HCT116 (cell line): Measurements from ENCODE around the gene CNTNAP5. TPM values are rescaled to one million over a fixed set of nuclear protein-coding genes. Genes with fewer than 3 reads are reported as not detected.

Experiments used
- ATAC-seq: fragments of 200-7000 bp; cut with Tn5 transposase; 2 replicates; pipeline ENCODE4 v1.9.1; 2020; ENCODE audit warnings: mild to moderate bottlenecking, moderate library complexity
- BruUV-seq: library from RNA; stranded (reverse); fragments of 400-500 nt; replicated peaks from 2 replicates; lab custom pipeline; 2021; lab: Mats Ljungman, UMichigan
- CTCF ChIA-PET: fragments of 300-600 bp; sonication (Branson Sonifier 250); formaldehyde crosslinking; loops from one replicate; lab custom pipeline; 2021; ENCODE audit warnings: antibody characterized with exemption; lab: Charles Lee
- POLR2A ChIA-PET: fragments of 300-600, 350-600 bp; sonication (Branson Sonifier 250); formaldehyde crosslinking; loops from one replicate; lab custom pipeline; 2021; ENCODE audit warnings: antibody characterized with exemption; lab: Charles Lee
- RAD21 ChIA-PET, 2 experiments: fragments of 300-600 bp; sonication (Branson Sonifier 250); formaldehyde crosslinking; loops; one replicate each; lab custom pipeline; 2023; ENCODE audit warnings: low total read pairs in 2 of 2; ENCODE audit not compliant: uncharacterized antibody in 2 of 2, unreplicated experiment in 2 of 2, low non-redundant PET in 1 of 2; lab: Charles Lee
- DNase-seq: peaks from one replicate; pipeline ENCODE4 v3.0.0-alpha.2; 2010; ENCODE audit warnings: low read depth, low spot score
- H2AFZ ChIP-seq: fragments of 200-600 bp; shearing (Covaris generic), sonication (generic); 2 replicates; pipeline ENCODE4 v1.6.1; 2017; ENCODE audit warnings: low read depth, mixed run types, mixed read lengths, antibody characterized with exemption, low read length; ENCODE audit not compliant: poor library complexity, severe bottlenecking
- H3K27ac ChIP-seq: 2 replicates; pipeline ENCODE4 v1.5.1; 2012; ENCODE audit warnings: low read depth, low read length
- H3K27me3 ChIP-seq: fragments of 200-600 bp; sonication (generic); 2 replicates; pipeline ENCODE4 v1.6.1; 2016; ENCODE audit warnings: mixed run types, low read length, mixed read lengths; ENCODE audit not compliant: insufficient read depth
- H3K36me3 ChIP-seq, 2 experiments: fragments of 200-500 bp in 1 of 2; fragments of 200-600 bp in 1 of 2; sonication (Bioruptor generic) in 1 of 2; sonication (generic) in 1 of 2; 2 replicates each; pipeline versions ENCODE4 v1.5.1 to v1.6.1; 2014 to 2016; ENCODE audit warnings: low read length in 2 of 2, inconsistent platforms in 1 of 2, mixed read lengths in 1 of 2, mixed run types in 1 of 2; ENCODE audit not compliant: insufficient read depth in 2 of 2, control insufficient read depth in 1 of 2
- H3K4me1 ChIP-seq, 2 experiments: fragments of 200-600 bp in 1 of 2; sonication (generic) in 1 of 2; 2 replicates each; pipeline versions ENCODE4 v1.5.1 to v1.6.1; 2012 to 2017; ENCODE audit warnings: low read length in 2 of 2, inconsistent platforms in 1 of 2, mild to moderate bottlenecking in 1 of 2, mixed read lengths in 1 of 2, mixed run types in 1 of 2, moderate library complexity in 1 of 2; ENCODE audit not compliant: insufficient read depth in 2 of 2, control insufficient read depth in 1 of 2
- H3K4me2 ChIP-seq: fragments of 200-600 bp; sonication (generic); 2 replicates; pipeline ENCODE4 v1.6.1; 2017; ENCODE audit warnings: mixed run types, low read length, mixed read lengths
- H3K4me3 ChIP-seq, 2 experiments: fragments of 200-600 bp in 1 of 2; sonication (generic) in 1 of 2; replicated peaks in 1 of 2; 2 replicates each; pipeline ENCODE4 v1.5.1; 2011 to 2016; ENCODE audit warnings: low read length in 2 of 2, control low read depth in 1 of 2, low read depth in 1 of 2, mild to moderate bottlenecking in 1 of 2, mixed read lengths in 1 of 2, mixed run types in 1 of 2
- H3K79me2 ChIP-seq: fragments of 200-600 bp; sonication (generic); 2 replicates; pipeline ENCODE4 v1.6.1; 2017; ENCODE audit warnings: mild to moderate bottlenecking, mixed run types, low read length, moderate library complexity, mixed read lengths; ENCODE audit not compliant: insufficient read depth
- H3K9ac ChIP-seq: fragments of 200-600 bp; sonication (generic); 2 replicates; pipeline ENCODE4 v1.6.1; 2016; ENCODE audit warnings: low read length, mixed read lengths
- H3K9me2 ChIP-seq: fragments of 200-600 bp; sonication (generic), shearing (Covaris generic); 2 replicates; pipeline ENCODE4 v1.6.1; 2017; ENCODE audit warnings: mixed run types, mild to moderate bottlenecking, moderate library complexity; ENCODE audit not compliant: insufficient read depth
- H3K9me3 ChIP-seq, 2 experiments: fragments of 200-500 bp in 1 of 2; fragments of 200-600 bp in 1 of 2; sonication (Bioruptor generic) in 1 of 2; sonication (generic) in 1 of 2; 2 replicates each; pipeline ENCODE4 v1.6.1; 2014 to 2017; ENCODE audit warnings: low read length in 2 of 2, mixed read lengths in 2 of 2, inconsistent platforms in 1 of 2, low read depth in 1 of 2, mild to moderate bottlenecking in 1 of 2, mixed run types in 1 of 2, moderate library complexity in 1 of 2; ENCODE audit not compliant: control insufficient read depth in 1 of 2, insufficient read depth in 1 of 2
- H4K20me1 ChIP-seq: fragments of 200-600 bp; sonication (generic), shearing (Covaris generic); 2 replicates; pipeline ENCODE4 v1.6.1; 2017; ENCODE audit warnings: mixed run types, mild to moderate bottlenecking, moderate library complexity; ENCODE audit not compliant: insufficient read depth
- CBX3 ChIP-seq: IDR thresholded peaks from 2 replicates; pipeline ENCODE4 v1.6.1; 2012; ENCODE audit warnings: low read depth
- CEBPB ChIP-seq: IDR thresholded peaks from 2 replicates; pipeline ENCODE4 v1.6.1; 2012; ENCODE audit warnings: low read depth
- EGR1 ChIP-seq: IDR thresholded peaks from 2 replicates; pipeline ENCODE4 v1.6.1; 2012; ENCODE audit warnings: low read depth
- EZH2 ChIP-seq: fragments of 200-600 bp; sonication (generic); IDR thresholded peaks from 2 replicates; pipeline ENCODE4 v1.6.1; 2017; ENCODE audit warnings: antibody characterized with exemption, mixed run types
- FOSL1 ChIP-seq: IDR thresholded peaks from 2 replicates; pipeline ENCODE4 v1.6.1; 2012; ENCODE audit warnings: low read depth
- POLR2AphosphoS5 ChIP-seq: IDR thresholded peaks from 2 replicates; pipeline ENCODE4 v1.6.1; 2011; ENCODE audit warnings: mild to moderate bottlenecking, low read depth, low read length, moderate library complexity
- REST ChIP-seq: IDR thresholded peaks from 2 replicates; pipeline ENCODE4 v1.6.1; 2012; ENCODE audit warnings: low read depth
- SRF ChIP-seq: IDR thresholded peaks from 2 replicates; pipeline ENCODE4 v1.6.1; 2012; ENCODE audit warnings: low read depth
- ZNF274 ChIP-seq: fragments of 200-500 bp; sonication (Bioruptor generic); IDR thresholded peaks from 2 replicates; pipeline ENCODE4 v1.6.1; 2014; ENCODE audit warnings: mild to moderate bottlenecking, low read depth, low read length, inconsistent platforms
- intact Hi-C: fragments of 100-400 bp; cut with micrococcal nuclease; formaldehyde crosslinking; loops from 2 replicates; pipeline ENCODE4 v1.10.0; 2022
- total RNA-seq: library from RNA; stranded (reverse); gene quantifications from one replicate; pipeline ENCODE4 v1.2.1, GENCODE V29; 2021; ENCODE audit not compliant: unreplicated experiment
- TF ChIP-seq, protein P1 (sequence below): IDR thresholded peaks from 2 replicates; pipeline ENCODE4 v1.6.1; 2012
- TF ChIP-seq, protein P2 (sequence below): IDR thresholded peaks from 2 replicates; pipeline ENCODE4 v1.6.1; 2011; ENCODE audit warnings: mild to moderate bottlenecking, low read length, moderate library complexity; ENCODE audit not compliant: insufficient replicate concordance; ENCODE audit errors: extremely low read depth
- TF ChIP-seq, protein P3 (sequence below), 3 experiments: fragments of 200-600 bp in 1 of 3; sonication (generic) in 1 of 3; IDR thresholded peaks in 2 of 3; conservative IDR thresholded peaks in 1 of 3; 2 replicates each; pipeline ENCODE4 v1.5.1; 2012 to 2017; ENCODE audit warnings: low read depth in 2 of 3, low read length in 2 of 3, antibody characterized with exemption in 1 of 3, borderline replicate concordance in 1 of 3, control low read depth in 1 of 3, mild to moderate bottlenecking in 1 of 3, mixed read lengths in 1 of 3, mixed run types in 1 of 3, moderate library complexity in 1 of 3; ENCODE audit not compliant: insufficient read depth in 1 of 3

CNTNAP5 gene
- total RNA-seq, 1 experiment from 2014 or later: not detected

DNA sequence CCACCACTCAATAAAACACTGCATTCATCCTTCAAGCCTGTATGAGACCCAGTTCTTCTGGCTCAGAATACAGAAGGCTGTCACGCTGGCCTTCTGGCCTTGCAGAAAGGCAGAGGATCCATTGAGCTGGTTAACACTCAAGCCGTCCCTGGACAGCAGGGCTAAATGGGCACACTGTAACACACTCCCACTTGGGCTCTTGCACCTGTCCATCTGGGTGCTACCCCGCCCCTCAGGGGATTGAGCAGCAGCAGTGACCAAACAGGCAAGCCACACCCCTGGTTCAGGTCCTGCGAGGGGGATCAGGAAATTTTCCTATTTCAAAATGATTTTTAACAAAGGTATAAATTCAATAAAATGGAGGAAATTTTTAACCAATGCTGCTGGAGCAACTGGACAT lies 936.0 kb downstream of the CNTNAP5 start:
- ATAC-seq (no peak), DNase-seq (no peak)
- no peak overlapping the region for H3K27ac ChIP-seq
- H4K20me1 ChIP-seq: no peaks in the 10 kb centered on the region
- no peak overlapping the region for H3K4me3 ChIP-seq
- H2AFZ ChIP-seq: no peak overlapping the region
- no peaks in the 10 kb centered on the region for H3K79me2 ChIP-seq
- H3K4me1 ChIP-seq: no peaks in the 10 kb centered on the region
- ChIA-PET RAD21 (no interaction called here), CTCF (no interaction called here), POLR2A (no interaction called here)
- H3K4me2 ChIP-seq: no peak overlapping the region
- no peaks in the 10 kb centered on the region for H3K9me2 ChIP-seq
- no peaks in the 10 kb centered on the region for H3K36me3 ChIP-seq
- H3K9ac ChIP-seq: no peak overlapping the region
- no peaks in the 10 kb centered on the region for H3K27me3 ChIP-seq
- intact Hi-C loops: no loop called here
- BruUV-seq: no TSS peak
- H3K9me3 ChIP-seq: peaks cover 3 to 8% of the 10 kb centered on the region in 2 experiments; a peak in 2 of 4 replicates
- TF ChIP-seq, protein P1, sequence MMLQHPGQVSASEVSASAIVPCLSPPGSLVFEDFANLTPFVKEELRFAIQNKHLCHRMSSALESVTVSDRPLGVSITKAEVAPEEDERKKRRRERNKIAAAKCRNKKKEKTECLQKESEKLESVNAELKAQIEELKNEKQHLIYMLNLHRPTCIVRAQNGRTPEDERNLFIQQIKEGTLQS: no peak
- TF ChIP-seq, protein P2, sequence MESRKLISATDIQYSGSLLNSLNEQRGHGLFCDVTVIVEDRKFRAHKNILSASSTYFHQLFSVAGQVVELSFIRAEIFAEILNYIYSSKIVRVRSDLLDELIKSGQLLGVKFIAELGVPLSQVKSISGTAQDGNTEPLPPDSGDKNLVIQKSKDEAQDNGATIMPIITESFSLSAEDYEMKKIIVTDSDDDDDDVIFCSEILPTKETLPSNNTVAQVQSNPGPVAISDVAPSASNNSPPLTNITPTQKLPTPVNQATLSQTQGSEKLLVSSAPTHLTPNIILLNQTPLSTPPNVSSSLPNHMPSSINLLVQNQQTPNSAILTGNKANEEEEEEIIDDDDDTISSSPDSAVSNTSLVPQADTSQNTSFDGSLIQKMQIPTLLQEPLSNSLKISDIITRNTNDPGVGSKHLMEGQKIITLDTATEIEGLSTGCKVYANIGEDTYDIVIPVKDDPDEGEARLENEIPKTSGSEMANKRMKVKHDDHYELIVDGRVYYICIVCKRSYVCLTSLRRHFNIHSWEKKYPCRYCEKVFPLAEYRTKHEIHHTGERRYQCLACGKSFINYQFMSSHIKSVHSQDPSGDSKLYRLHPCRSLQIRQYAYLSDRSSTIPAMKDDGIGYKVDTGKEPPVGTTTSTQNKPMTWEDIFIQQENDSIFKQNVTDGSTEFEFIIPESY: no peak
- TF ChIP-seq POLR2AphosphoS5 (no peak), ZNF274 (no peak), CBX3 (no peak), EGR1 (no peak), SRF (no peak), REST (no peak), FOSL1 (no peak), EZH2 (no peak), CEBPB (no peak)
- TF ChIP-seq, protein P3, sequence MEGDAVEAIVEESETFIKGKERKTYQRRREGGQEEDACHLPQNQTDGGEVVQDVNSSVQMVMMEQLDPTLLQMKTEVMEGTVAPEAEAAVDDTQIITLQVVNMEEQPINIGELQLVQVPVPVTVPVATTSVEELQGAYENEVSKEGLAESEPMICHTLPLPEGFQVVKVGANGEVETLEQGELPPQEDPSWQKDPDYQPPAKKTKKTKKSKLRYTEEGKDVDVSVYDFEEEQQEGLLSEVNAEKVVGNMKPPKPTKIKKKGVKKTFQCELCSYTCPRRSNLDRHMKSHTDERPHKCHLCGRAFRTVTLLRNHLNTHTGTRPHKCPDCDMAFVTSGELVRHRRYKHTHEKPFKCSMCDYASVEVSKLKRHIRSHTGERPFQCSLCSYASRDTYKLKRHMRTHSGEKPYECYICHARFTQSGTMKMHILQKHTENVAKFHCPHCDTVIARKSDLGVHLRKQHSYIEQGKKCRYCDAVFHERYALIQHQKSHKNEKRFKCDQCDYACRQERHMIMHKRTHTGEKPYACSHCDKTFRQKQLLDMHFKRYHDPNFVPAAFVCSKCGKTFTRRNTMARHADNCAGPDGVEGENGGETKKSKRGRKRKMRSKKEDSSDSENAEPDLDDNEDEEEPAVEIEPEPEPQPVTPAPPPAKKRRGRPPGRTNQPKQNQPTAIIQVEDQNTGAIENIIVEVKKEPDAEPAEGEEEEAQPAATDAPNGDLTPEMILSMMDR (IDR thresholded peaks at IDR 0.05 in 2 of 3, conservative IDR thresholded peaks at IDR 0.05 in 1 of 3; ENCODE audit: borderline replicate concordance in 1 of 3, insufficient read depth in 1 of 3, low read depth in 2 of 3, low read length in 2 of 3): no peak
